Measurements from ENCODE around the gene ST8SIA4.

Gene ST8SIA4

DNA sequence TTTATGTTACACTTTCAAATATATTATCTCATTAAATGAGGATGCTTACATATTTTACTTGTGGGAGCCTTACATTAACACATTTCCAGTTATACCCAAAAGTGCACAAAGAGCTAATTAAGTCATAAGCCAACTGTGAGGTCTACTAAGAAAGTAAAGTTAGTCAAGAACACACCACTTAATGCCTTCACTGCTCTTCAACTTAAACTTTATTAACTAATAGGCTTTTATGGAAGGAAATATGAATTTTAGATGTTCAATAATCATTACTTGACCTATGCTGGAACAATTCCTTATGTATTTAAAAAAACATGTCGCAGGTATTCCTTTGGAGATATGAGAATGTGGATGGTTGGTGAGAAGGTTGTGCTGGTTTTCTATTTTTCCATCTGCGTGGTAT lies 3.4 kb downstream of the ST8SIA4 start:
- TF ChIP-seq, protein P1, sequence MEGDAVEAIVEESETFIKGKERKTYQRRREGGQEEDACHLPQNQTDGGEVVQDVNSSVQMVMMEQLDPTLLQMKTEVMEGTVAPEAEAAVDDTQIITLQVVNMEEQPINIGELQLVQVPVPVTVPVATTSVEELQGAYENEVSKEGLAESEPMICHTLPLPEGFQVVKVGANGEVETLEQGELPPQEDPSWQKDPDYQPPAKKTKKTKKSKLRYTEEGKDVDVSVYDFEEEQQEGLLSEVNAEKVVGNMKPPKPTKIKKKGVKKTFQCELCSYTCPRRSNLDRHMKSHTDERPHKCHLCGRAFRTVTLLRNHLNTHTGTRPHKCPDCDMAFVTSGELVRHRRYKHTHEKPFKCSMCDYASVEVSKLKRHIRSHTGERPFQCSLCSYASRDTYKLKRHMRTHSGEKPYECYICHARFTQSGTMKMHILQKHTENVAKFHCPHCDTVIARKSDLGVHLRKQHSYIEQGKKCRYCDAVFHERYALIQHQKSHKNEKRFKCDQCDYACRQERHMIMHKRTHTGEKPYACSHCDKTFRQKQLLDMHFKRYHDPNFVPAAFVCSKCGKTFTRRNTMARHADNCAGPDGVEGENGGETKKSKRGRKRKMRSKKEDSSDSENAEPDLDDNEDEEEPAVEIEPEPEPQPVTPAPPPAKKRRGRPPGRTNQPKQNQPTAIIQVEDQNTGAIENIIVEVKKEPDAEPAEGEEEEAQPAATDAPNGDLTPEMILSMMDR (IDR thresholded peaks at IDR 0.05; ENCODE audit: control extremely low read depth, extremely low read depth, low read depth, missing control alignments), result no peak
- POLR2A ChIA-PET, result interaction anchor here (1.1 kb wide), 1 partner anchor 58 kb away, joined by 3 read pairs; no protein-coding TSS in a partner anchor
- no peak for DNase-seq (ENCODE audit: extremely low spot score)
- CTCF ChIA-PET, result interaction anchor here (0.6 to 6.5 kb wide), 12 partner anchors 9 to 276 kb away, joined by 3 to 49 read pairs (median 7); no protein-coding TSS in a partner anchor

DNA sequence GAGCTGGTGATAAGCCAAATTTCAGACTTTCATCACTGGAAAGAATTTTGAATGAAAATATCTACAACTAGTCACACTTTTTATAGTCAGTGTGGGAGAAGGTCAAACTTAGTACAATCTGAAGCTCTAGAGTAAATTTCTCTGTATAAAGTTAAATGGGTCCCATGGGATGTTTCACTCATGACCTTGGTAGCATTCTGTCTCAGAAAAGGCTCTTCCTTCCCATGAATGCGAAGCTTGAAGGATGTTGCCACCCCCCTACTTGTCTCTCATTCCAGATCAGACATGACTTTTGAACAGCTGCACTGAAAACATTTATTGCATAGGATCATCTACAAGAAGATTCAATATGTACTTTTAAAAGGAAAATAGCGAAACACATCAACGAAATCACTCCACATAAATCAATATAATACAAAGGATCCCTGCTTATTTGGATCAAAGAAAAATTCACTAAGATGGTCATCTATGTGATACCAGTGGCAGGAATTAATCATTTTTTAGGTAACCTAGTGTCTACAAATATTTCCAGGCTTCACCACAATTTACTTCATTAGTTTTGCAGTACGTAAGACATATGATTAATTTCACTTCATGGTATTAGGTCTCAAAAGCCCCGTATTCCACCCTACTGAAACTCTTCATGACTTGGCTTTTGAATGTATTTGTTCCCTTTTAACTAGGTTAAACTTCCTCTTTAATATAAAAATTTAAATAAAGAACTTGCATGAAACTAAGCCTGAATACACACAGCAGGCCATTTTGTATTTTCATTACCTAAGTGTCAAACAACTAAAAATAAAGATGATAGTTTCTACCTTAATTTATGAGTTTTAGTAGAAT lies 4.4 kb downstream of the ST8SIA4 start:
- ChIA-PET POLR2A (no interaction called here), CTCF (interaction anchor here (1.4 to 6.5 kb wide), 6 partner anchors 10 to 124 kb away, joined by 4 to 49 read pairs (median 6); no protein-coding TSS in a partner anchor)
- TF ChIP-seq, protein P1 (IDR thresholded peaks at IDR 0.05; ENCODE audit: control extremely low read depth, extremely low read depth, low read depth, missing control alignments), result no peak
- DNase-seq (ENCODE audit: extremely low spot score), result no peak

DNA sequence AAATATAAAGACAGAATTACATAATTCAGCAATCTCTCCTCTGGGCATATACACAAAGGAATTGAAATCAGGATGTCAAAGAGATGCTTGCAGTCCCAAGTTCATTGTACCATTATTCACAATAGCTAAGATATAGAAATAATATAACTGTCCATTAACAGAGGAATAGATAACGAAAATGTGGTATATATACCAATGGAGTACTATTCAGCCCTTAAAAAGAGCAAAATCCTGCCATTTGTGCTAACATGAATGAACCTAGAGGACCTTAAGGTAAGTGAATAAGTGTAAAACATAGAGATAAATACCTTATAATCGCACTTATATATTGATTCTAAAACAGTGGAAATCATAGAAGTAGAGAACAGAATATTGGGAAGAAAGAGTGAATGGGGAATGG lies 7.0 kb downstream of the ST8SIA4 start:
- POLR2A ChIA-PET, result no interaction called here
- TF ChIP-seq, protein P1 (IDR thresholded peaks at IDR 0.05; ENCODE audit: control extremely low read depth, extremely low read depth, low read depth, missing control alignments), result no peak
- no peak for DNase-seq (ENCODE audit: extremely low spot score)
- CTCF ChIA-PET, result interaction anchor here (1.1 to 1.5 kb wide), 3 partner anchors 13 to 53 kb away, joined by 3 read pairs; no protein-coding TSS in a partner anchor

DNA sequence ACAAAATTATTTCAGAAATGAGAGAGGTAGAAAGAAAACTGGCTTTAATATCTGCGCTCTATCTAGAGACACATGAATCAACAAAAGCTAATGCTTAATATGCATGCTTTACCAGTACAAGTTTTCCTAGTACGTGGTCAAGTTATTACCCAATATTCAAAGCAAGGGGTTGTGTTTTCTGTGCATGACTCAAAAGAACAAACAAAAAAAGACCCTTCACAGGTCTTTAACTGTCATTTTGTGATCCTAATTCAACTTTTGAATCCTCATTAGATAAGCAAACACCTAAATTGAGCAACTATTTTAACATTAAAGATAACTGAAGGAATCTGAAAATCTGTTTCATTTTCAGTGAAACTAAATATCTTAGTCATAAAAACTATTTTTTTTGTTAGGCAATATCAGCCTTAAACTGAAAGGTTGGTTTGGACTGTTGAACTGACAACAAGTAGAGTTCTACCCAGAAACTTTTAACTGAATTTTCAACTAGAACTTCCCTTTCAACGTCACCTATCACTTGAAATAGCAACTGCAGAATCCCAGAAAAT lies 12.5 kb downstream of the ST8SIA4 start:
- ChIA-PET POLR2A (no interaction called here), CTCF (interaction anchor here (1.6 to 3.0 kb wide), 2 partner anchors 8 to 10 kb away, joined by 4 to 17 read pairs; no protein-coding TSS in a partner anchor)
- TF ChIP-seq, protein P1 (IDR thresholded peaks at IDR 0.05; ENCODE audit: control extremely low read depth, extremely low read depth, low read depth, missing control alignments), result no peak
- DNase-seq (ENCODE audit: extremely low spot score), result no peak

DNA sequence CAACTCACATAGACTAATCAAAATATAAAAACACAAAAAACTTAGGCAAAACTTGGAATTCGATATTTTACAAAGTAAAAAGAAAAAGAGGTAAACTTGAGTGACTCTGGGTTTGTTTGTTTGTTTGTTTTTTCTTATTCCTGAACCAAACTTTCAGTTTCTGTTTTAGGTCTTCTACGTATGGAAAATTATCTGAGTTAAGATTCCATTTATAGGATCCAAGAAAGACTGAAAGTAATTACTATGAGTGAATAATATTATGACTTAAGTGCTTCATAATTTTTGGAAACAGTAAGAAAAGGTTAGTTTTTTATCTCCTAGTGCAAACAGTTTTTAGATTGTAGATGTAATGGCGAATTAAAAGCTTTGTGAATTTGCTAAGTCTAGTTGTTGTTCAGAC lies 13.2 kb downstream of the ST8SIA4 start:
- ChIA-PET POLR2A (no interaction called here), CTCF (interaction anchor here (3.0 kb wide), 1 partner anchor 11 kb away, joined by 17 read pairs; no protein-coding TSS in a partner anchor)
- TF ChIP-seq, protein P1 (IDR thresholded peaks at IDR 0.05; ENCODE audit: control extremely low read depth, extremely low read depth, low read depth, missing control alignments), result no peak

DNA sequence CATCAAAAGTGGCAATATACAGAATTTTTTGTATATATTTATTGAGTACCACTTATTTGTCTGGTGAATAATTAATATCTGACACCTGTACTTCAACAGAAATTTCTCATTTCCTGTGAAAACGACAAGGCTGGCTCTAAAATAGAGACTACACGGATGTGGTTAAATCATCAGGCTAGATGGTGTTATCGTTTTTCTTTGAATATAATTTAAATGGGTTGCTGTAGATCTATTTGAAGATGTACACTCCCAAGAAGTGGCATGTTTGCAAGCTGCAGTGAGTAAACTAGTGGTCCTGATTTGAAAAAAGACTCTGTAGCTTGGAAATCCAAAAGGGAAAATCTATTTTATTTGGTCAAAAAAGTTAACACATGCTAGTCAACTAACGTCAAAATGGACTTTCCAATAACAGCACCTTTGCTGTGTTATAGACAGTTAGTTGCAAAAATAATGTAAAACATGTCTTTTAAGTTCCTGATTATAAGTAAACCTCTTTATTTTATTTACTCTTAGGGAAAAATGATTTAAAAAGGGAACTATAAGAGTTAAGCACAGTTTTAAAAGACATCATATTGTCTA lies 13.8 kb downstream of the ST8SIA4 start:
- ChIA-PET CTCF (no interaction called here), POLR2A (no interaction called here)
- TF ChIP-seq, protein P1 (IDR thresholded peaks at IDR 0.05; ENCODE audit: control extremely low read depth, extremely low read depth, low read depth, missing control alignments), result no peak
- no peak for DNase-seq (ENCODE audit: extremely low spot score)

More for the DNA sequence above, 13.2 kb downstream of the ST8SIA4 start:
- DNase-seq (ENCODE audit: extremely low spot score), result no peak

Measured in GM10248 (cell line).